HG02798 (cell line): ENCODE data around the gene MCOLN2.
A peak's percentile ranks its signal among the peaks of the same experiment; 100 is the strongest.

Experiments
- ATAC-seq: cut with Tn5 transposase; IDR thresholded peaks from one replicate; pipeline ENCODE4 v1.9.1; 2021; ENCODE audit warnings: mild to moderate bottlenecking; ENCODE audit not compliant: unreplicated experiment, poor library complexity

Gene MCOLN2

GRCh38 chr1:84947536-84948410 lies 49.1 kb downstream of the MCOLN2 start:
- ATAC-seq: peak; percentile 36

GRCh38 chr1:84946631-84947030 lies 50.3 kb downstream of the MCOLN2 start:
- ATAC-seq: no peak

GRCh38 chr1:84944767-84945486 lies 52.0 kb downstream of the MCOLN2 start:
- peak; percentile 90 for ATAC-seq

- ATAC-seq: no peak
These were observed 55.1 kb downstream of the MCOLN2 start for GRCh38 chr1:84941843-84942242.

- no peak for ATAC-seq
These were observed 56.4 kb downstream of the MCOLN2 start for GRCh38 chr1:84940481-84940880.

GRCh38 chr1:84939761-84940160 lies 57.2 kb downstream of the MCOLN2 start:
- no peak for ATAC-seq

DNA sequence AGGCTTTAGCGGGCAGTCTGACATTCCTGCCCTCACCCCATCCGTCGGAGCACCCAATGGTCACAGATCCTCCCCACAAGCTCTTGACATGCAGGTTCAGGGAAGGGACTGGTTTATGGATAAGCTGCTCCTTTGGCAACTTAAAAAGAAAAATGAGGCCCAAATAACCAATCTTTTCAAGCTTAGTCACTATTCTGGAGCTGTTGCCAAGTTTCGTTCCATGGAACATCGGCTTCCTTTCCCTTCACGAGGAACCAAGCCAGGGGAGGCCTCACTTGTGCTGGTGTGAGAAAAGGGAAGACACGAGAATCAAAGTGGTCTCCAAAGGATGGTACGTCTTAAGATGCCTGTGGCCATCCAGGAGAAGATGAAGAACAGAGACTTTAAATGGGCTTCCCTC lies 57.8 kb downstream of the MCOLN2 start:
- no peak for ATAC-seq

GRCh38 chr1:84936116-84936810 lies 60.6 kb downstream of the MCOLN2 start:
- ATAC-seq: peak; percentile 43

DNA sequence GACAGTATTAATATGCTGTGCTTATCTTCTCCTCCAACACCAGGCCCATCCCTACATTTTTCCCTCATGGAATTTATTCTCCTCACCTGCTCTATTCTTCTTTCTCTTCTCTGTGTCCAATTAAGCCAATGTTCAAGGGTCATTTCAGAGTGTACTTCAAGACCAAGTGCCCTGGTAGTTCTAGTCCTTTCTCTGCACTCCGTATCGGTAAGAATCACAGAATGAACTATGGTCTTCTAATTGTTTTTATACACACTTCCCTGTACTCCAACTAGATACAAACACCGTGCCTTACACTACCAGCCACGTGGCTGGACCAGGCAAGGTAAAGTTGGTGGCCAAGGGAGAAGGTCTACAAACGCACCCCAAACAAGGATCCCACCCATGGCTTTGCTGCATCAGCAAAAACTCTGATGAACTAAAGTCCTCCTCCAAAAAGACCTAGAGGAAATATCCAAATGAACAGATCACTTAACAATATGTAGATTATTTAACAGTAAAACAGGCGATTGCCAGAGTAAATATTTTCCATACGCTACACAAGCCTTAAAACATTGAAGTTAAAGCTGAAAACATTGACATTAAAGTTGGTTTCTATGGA lies 63.8 kb downstream of the MCOLN2 start:
- no peak for ATAC-seq

DNA sequence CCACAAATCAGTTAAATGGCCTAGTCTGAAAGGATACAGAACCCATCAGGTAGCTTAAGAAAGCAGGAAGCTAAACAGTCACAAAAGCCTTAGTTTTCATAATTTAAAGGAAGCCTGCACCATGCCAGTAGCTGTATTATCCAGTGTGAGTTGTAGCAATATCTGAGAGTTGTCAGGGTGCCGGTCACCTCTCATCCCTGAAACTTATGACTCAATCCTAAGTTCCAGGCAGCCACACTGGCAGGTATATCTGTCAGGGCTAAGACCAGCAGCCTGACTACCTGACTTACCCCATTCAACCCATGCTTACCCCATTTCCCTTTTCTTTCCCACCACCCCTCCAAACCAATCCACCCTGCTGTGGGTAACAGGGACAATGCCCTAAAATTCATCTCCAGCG lies 66.1 kb downstream of the MCOLN2 start:
- no peak for ATAC-seq

DNA sequence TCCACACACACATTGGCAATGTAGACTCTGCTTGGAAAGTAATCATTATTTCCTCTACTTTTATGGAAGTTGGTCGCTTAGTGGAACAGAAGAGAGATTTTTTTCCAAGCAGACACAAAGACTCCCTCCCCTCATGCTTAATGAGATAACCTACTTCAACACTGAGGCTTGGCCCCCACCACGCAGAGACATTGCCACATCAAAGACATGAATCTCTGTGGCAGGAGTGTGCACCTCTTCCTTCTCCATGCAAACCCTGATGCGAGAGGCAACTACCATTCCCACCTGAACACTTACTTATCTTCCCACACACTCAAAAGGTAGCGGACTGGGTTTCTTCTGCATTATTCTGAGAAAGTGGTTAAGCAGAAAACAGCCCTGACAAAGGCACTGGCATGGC lies 66.6 kb downstream of the MCOLN2 start:
- ATAC-seq: no peak

- no peak for ATAC-seq
These were observed 67.3 kb downstream of the MCOLN2 start for GRCh38 chr1:84929581-84929980.

GRCh38 chr1:84928979-84929378 lies 67.9 kb downstream of the MCOLN2 start:
- ATAC-seq: no peak

DNA sequence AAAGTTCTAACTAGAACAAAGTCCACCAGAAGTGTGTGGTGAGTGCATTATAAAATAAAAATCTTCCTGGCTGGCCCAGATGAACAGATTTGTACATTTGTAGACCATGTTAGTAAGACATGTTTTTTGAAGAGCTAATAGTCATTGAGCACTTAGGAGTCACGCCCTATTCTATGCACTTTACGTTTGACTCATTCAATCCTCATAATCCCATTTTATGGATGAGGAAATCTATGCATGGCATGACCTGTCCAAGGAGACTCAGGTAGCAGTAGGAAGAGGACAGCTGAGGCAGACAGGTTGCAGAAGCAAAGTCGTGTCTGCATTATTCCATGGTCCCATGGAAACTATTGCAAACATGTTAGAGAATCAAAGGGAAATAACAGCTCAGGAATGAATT lies 73.6 kb downstream of the MCOLN2 start:
- ATAC-seq: no peak

DNA sequence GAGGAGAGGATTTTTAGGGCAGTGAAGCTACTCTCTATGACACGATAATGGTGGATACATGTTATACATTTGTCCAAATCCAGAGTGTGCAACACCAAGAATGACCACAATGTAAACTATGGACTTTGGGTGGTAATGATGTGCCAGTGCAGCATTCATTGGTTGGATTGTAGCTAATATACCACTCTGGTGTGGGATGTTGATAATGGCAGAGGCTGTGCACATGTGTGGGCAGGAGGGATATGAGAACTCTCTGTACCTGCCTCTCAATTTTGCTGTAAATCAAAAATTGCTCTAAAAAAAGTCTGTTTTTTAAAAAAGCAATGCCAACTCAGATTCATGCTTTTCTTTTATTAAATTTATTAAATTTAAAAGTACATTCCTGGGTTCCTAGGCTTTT lies 76.8 kb downstream of the MCOLN2 start:
- no peak for ATAC-seq

GRCh38 chr1:84919461-84919970 lies 77.4 kb downstream of the MCOLN2 start:
- ATAC-seq: no peak

DNA sequence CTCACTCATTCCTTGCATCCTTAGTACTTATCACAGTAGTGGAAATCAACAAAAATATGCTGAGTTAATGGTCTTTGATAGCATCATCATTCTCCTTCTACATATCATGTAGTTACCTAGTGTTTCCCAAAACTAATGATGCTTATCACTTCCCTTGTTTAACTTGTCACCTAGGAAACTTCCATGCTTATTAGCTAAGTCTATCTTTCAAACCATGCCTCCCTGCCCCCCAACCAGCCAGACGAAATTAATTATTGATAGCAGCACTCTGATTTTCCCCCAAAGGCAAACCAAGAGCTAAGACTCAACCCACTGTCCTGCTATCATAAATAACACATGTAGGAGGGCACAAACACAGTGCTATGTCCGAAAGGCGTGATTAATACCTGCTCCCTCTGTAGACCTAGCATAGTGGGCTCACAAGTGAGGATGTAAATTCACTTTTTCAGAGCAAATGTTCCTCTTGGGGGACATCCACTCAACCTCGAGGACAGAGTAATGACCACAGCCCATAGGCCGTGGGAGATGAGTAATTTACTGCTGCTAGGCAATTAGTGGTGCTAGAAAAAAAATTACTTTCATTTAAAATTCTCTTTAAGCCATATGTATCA lies 78.1 kb downstream of the MCOLN2 start:
- ATAC-seq: no peak

- no peak for ATAC-seq
These were observed 80.0 kb downstream of the MCOLN2 start for GRCh38 chr1:84916897-84917296.

- no peak for ATAC-seq
These were observed 83.4 kb downstream of the MCOLN2 start for GRCh38 chr1:84913555-84913892.
